ENCODE data around the gene NR5A2. TPM values are rescaled to one million over a fixed set of nuclear protein-coding genes. Genes with fewer than 3 reads are reported as not detected.

NR5A2 gene
- total RNA-seq, 1 experiment from 2014 or later, result 4.7 TPM

DNA sequence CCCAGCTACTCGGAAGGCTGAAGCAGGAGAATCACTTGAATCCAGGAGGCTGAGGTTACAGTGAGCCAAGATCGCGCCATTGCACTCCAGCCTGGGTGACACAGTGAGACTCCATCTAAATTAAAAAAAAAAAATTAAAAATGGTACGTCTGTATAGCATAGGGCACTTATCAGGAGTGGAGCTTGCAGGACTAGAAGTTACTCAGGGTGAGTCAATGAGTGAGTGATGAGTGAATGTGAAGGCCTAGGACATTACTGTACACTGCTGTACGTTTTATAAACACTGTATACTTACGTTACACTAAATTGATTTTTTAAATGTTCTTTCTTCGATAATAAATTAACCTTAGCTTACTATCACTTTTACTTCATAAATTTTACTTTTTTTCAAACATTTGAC is 183.6 kb downstream of the NR5A2 start:
- no peak overlapping the region for H3K27ac ChIP-seq (ENCODE audit: insufficient read length, low read depth, low read length)
- H2AK5ac ChIP-seq (ENCODE audit: insufficient read length, low read length), result no peak overlapping the region
- H3K23me2 ChIP-seq (ENCODE audit: insufficient read length, low read depth, low read length, poor library complexity, severe bottlenecking), result no peaks in the 10 kb centered on the region
- TF ChIP-seq, protein P1, sequence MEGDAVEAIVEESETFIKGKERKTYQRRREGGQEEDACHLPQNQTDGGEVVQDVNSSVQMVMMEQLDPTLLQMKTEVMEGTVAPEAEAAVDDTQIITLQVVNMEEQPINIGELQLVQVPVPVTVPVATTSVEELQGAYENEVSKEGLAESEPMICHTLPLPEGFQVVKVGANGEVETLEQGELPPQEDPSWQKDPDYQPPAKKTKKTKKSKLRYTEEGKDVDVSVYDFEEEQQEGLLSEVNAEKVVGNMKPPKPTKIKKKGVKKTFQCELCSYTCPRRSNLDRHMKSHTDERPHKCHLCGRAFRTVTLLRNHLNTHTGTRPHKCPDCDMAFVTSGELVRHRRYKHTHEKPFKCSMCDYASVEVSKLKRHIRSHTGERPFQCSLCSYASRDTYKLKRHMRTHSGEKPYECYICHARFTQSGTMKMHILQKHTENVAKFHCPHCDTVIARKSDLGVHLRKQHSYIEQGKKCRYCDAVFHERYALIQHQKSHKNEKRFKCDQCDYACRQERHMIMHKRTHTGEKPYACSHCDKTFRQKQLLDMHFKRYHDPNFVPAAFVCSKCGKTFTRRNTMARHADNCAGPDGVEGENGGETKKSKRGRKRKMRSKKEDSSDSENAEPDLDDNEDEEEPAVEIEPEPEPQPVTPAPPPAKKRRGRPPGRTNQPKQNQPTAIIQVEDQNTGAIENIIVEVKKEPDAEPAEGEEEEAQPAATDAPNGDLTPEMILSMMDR (conservative IDR thresholded peaks at IDR 0.05), result no peak
- no peak overlapping the region for H4K91ac ChIP-seq (ENCODE audit: insufficient read length, low read depth, low read length)
- no peaks in the 10 kb centered on the region for H3K4me1 Mint-ChIP-seq
- H3K4me2 ChIP-seq (ENCODE audit: insufficient read depth, insufficient read length, low read length), result no peak overlapping the region
- no peaks in the 10 kb centered on the region; the same call in 1 of the 2 replicates for H3K27me3 Mint-ChIP-seq (ENCODE audit: low read depth)
- no peaks in the 10 kb centered on the region for H3K9me3 ChIP-seq (ENCODE audit: control insufficient read depth, low read depth, low read length)
- peaks cover 5 to 11% of the 10 kb centered on the region in 2 experiments; a peak in 3 of 5 replicates for H3K9me3 Mint-ChIP-seq
- H2BK20ac ChIP-seq (ENCODE audit: low read depth, low read length, poor library complexity, severe bottlenecking), result no peak overlapping the region
- H3K4ac ChIP-seq (ENCODE audit: low read depth, low read length), result no peak overlapping the region
- H2BK120ac ChIP-seq (ENCODE audit: low read depth, low read length, poor library complexity, severe bottlenecking), result no peak overlapping the region
- no peak overlapping the region for H3K14ac ChIP-seq (ENCODE audit: insufficient read depth, low read length)
- WGBS (ENCODE audit: extremely low coverage, insufficient read length, low lambda C conversion rate), result 90% methylated on average over 1 of the region's 7 CpGs
- no peaks in the 10 kb centered on the region for H3K4me1 ChIP-seq (ENCODE audit: insufficient read depth, low read length)
- DNase-seq, result no peak
- no peak overlapping the region for H3T11ph ChIP-seq (ENCODE audit: low read length)
- H2AFZ ChIP-seq (ENCODE audit: low read length), result no peak overlapping the region
- no peaks in the 10 kb centered on the region for H4K20me1 ChIP-seq (ENCODE audit: control insufficient read depth, insufficient read depth, insufficient read length)
- no peak overlapping the region for H2BK12ac ChIP-seq (ENCODE audit: insufficient read length, low read depth, low read length)
- no peak overlapping the region for H3K9ac ChIP-seq (ENCODE audit: extremely low read depth, insufficient read length, low read length)
- H3K36me3 Mint-ChIP-seq (ENCODE audit: insufficient read depth in 1 of 3, low read depth in 3 of 3), result peaks cover 0 to 15% (median 3%) of the 10 kb centered on the region in 3 experiments; a peak in 3 of 7 replicates
- no peak overlapping the region for H3K23ac ChIP-seq (ENCODE audit: insufficient read length, low read depth, low read length)
- no peak overlapping the region for H4K5ac ChIP-seq (ENCODE audit: insufficient read length, low read depth, low read length)
- H2BK5ac ChIP-seq (ENCODE audit: insufficient read length, low read length), result no peak overlapping the region
- no peak overlapping the region for H2BK15ac ChIP-seq (ENCODE audit: low read depth, low read length)
- H3K18ac ChIP-seq (ENCODE audit: insufficient read length, low read depth, low read length), result no peak overlapping the region
- no peak overlapping the region for H4K8ac ChIP-seq (replicated peaks; ENCODE audit: insufficient read length, low read depth, low read length)
- H3K27ac Mint-ChIP-seq, result no peak overlapping the region
- no peaks in the 10 kb centered on the region for H3K79me2 ChIP-seq (ENCODE audit: insufficient read depth, low read length)
- no peaks in the 10 kb centered on the region for H3K27me3 ChIP-seq (ENCODE audit: insufficient read depth, low read length)
- H3K56ac ChIP-seq (ENCODE audit: insufficient read length, low read depth, low read length), result no peak overlapping the region
- H3K79me1 ChIP-seq (ENCODE audit: insufficient read depth, low read depth, low read length, poor library complexity, severe bottlenecking), result no peaks in the 10 kb centered on the region
- H3K4me3 Mint-ChIP-seq, result no peak overlapping the region

Data from H9 (cell line).